Measurements from ENCODE around the gene PTDSS2. TPM values are rescaled to one million over a fixed set of nuclear protein-coding genes. Genes with fewer than 3 reads are reported as not detected.

Gene PTDSS2
- total RNA-seq, 4 donors from 2014 or later, result 23.9 to 58.3 (median 30.2) TPM

DNA sequence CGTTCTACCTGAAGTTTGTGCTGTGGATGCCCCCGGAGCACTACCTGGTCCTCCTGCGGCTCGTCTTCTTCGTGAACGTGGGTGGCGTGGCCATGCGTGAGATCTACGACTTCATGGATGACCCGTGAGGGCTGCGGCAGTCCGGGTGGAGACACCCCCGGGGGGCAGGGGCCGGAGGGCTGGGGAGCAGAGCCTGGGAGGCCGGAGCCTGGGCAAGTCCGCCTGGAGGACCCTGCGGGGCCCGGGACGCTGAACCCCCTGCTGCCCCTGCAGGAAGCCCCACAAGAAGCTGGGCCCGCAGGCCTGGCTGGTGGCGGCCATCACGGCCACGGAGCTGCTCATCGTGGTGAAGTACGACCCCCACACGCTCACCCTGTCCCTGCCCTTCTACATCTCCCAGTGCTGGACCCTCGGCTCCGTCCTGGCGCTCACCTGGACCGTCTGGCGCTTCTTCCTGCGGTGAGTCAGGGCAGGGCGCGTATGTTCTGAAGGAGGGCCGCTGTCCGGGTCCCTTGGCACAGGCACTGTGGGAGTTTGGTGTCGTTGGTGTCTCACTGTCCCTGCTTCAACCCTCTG is 39.6 kb downstream of the PTDSS2 start:
- TF ChIP-seq POLR2A (IDR thresholded peaks at IDR 0.05; ENCODE audit: low read depth) (no peak), POLR2AphosphoS5 (IDR thresholded peaks at IDR 0.05) (no peak), EP300 (IDR thresholded peaks at IDR 0.05) (no peak)
- TF ChIP-seq, protein P1, sequence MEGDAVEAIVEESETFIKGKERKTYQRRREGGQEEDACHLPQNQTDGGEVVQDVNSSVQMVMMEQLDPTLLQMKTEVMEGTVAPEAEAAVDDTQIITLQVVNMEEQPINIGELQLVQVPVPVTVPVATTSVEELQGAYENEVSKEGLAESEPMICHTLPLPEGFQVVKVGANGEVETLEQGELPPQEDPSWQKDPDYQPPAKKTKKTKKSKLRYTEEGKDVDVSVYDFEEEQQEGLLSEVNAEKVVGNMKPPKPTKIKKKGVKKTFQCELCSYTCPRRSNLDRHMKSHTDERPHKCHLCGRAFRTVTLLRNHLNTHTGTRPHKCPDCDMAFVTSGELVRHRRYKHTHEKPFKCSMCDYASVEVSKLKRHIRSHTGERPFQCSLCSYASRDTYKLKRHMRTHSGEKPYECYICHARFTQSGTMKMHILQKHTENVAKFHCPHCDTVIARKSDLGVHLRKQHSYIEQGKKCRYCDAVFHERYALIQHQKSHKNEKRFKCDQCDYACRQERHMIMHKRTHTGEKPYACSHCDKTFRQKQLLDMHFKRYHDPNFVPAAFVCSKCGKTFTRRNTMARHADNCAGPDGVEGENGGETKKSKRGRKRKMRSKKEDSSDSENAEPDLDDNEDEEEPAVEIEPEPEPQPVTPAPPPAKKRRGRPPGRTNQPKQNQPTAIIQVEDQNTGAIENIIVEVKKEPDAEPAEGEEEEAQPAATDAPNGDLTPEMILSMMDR (IDR thresholded peaks at IDR 0.05), result no peak
- Histone ChIP-seq H3K27ac (replicated peaks in 1 of 4) (no peak overlapping the region), H3K27me3 (no peaks in the 10 kb centered on the region), H3K9me3 (no peaks in the 10 kb centered on the region), H3K36me3 (peaks cover 18 to 71% (median 69%) of the 10 kb centered on the region in 4 donors), H3K4me3 (no peak overlapping the region), H3K4me1 (no peaks in the 10 kb centered on the region)
- no peak for DNase-seq (ENCODE audit: extremely low spot score)
- 93% methylated on average over 28 of the region's 37 CpGs for WGBS
- intact Hi-C loops (cut with DNase I), result no loop called here

DNA sequence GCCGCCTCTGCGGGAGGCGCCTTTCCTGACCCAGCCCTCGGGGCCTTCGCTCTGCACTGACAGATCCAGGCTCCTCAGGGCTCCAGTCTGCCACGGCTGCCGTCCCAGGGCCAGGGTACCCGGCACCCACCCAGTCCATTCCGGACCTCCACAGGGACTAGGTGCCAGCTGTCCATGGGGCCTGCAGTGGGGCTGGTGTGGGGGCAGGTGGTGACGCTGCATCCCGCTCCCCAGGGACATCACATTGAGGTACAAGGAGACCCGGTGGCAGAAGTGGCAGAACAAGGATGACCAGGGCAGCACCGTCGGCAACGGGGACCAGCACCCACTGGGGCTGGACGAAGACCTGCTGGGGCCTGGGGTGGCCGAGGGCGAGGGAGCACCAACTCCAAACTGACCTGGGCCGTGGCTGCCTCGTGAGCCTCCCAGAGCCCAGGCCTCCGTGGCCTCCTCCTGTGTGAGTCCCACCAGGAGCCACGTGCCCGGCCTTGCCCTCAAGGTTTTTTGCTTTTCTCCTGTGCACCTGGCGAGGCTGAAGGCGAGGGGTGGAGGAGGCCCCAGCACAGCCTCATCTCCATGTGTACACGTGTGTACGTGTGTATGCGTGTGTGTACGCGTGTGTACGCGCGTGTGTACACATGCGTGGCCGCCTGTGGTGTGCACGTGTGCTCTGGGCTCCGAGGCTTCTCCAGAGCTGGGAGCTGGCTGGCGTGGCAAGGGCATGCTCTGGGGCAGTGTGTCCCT is 40.3 kb downstream of the PTDSS2 start:
- Histone ChIP-seq H3K36me3 (peaks cover 22 to 77% (median 76%) of the 10 kb centered on the region in 4 donors), H3K4me1 (no peaks in the 10 kb centered on the region), H3K27me3 (no peaks in the 10 kb centered on the region), H3K9me3 (no peaks in the 10 kb centered on the region), H3K4me3 (no peak overlapping the region), H3K27ac (replicated peaks in 1 of 4) (no peak overlapping the region)
- WGBS, result 93% methylated on average over 26 of the region's 38 CpGs
- intact Hi-C loops (cut with DNase I), result no loop called here
- TF ChIP-seq EP300 (IDR thresholded peaks at IDR 0.05), result no peak
- no peak for TF ChIP-seq POLR2A (IDR thresholded peaks at IDR 0.05; ENCODE audit: low read depth)
- TF ChIP-seq, protein P1 (IDR thresholded peaks at IDR 0.05), result no peak
- TF ChIP-seq POLR2AphosphoS5 (IDR thresholded peaks at IDR 0.05), result no peak
- DNase-seq (ENCODE audit: extremely low spot score), result no peak

DNA sequence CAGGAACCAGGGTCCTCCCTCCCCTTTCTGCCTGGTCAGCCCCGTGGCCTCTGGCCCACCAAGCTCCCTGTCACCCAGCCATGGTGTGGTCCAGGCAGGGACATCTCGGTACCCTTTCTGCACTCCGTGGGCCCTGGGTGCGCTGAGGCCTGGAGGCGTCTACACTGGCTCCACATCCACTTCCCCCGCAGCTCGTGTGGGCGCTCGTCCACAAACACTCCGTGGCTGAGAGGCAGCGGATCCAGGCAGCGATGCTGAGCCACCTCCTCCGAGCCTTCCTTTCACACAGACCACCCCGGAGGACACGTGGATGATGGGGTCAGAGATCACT is 40.8 kb downstream of the PTDSS2 start:
- intact Hi-C loops (cut with DNase I), result no loop called here
- Histone ChIP-seq H3K4me1 (no peaks in the 10 kb centered on the region), H3K4me3 (no peak overlapping the region), H3K9me3 (no peaks in the 10 kb centered on the region), H3K27me3 (no peaks in the 10 kb centered on the region), H3K27ac (replicated peaks in 1 of 4) (no peak overlapping the region), H3K36me3 (peaks cover 22 to 83% (median 80%) of the 10 kb centered on the region in 4 donors)
- no peak for DNase-seq (ENCODE audit: extremely low spot score)
- 88% methylated on average over 12 of the region's 15 CpGs for WGBS
- TF ChIP-seq POLR2AphosphoS5 (IDR thresholded peaks at IDR 0.05) (no peak), EP300 (IDR thresholded peaks at IDR 0.05) (no peak), POLR2A (IDR thresholded peaks at IDR 0.05; ENCODE audit: low read depth) (no peak)
- TF ChIP-seq, protein P1 (IDR thresholded peaks at IDR 0.05), result no peak

DNA sequence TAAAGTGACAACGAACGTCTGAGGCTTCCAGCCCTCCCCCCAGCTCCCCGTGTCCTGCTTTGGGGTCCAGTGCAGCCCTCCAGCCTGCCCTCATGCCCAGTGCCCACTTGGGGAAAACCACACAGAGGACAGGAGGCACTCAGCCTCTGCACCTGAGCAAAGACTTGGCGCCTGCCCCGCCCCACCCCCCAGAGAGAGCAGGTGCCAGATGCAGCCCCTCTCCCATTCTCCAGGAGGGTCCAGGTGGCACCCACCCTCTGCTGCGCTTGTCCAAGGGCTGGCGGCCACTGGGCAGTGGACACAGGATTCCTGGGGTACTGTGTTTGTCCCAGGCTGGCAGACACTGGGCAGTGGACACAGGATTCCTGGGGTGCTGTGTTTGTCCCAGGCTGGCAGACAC is 41.3 kb downstream of the PTDSS2 start:
- H3K27me3 ChIP-seq, result no peaks in the 10 kb centered on the region
- DNase-seq (ENCODE audit: extremely low spot score), result no peak
- H3K4me3 ChIP-seq, result no peak overlapping the region
- H3K9me3 ChIP-seq, result no peaks in the 10 kb centered on the region
- 82% methylated on average over 4 of the region's 7 CpGs for WGBS
- no peaks in the 10 kb centered on the region for H3K4me1 ChIP-seq
- TF ChIP-seq POLR2AphosphoS5 (IDR thresholded peaks at IDR 0.05) (no peak), EP300 (IDR thresholded peaks at IDR 0.05) (no peak), POLR2A (IDR thresholded peaks at IDR 0.05; ENCODE audit: low read depth) (no peak)
- TF ChIP-seq, protein P1 (IDR thresholded peaks at IDR 0.05), result no peak
- peaks cover 25 to 87% (median 84%) of the 10 kb centered on the region in 4 donors for H3K36me3 ChIP-seq
- intact Hi-C loops (cut with DNase I), result no loop called here
- H3K27ac ChIP-seq (replicated peaks in 1 of 4), result no peak overlapping the region
